A549 (cell line): ENCODE data around the gene SMIM38. TPM values are rescaled to one million over a fixed set of nuclear protein-coding genes. Genes with fewer than 3 reads are reported as not detected.

Experiments
- ATAC-seq, 2 experiments: fragments of 200-7000 bp in 1 of 2; fragments of >200 bp in 1 of 2; cut with Nextera tagmentation in 1 of 2; cut with Tn5 transposase in 1 of 2; 3 replicates each; pipeline versions ENCODE4 v1.8.0 to v1.9.1; 2018 to 2020; ENCODE audit warnings: mild to moderate bottlenecking in 1 of 2, moderate library complexity in 1 of 2
- CTCF ChIA-PET: fragments of 300-600 bp; sonication (Branson Sonifier 250); formaldehyde crosslinking; extraction: SDS; loops from one replicate; lab custom pipeline; 2021; ENCODE audit warnings: antibody characterized with exemption, inconsistent platforms; lab: Yijun Ruan, JAX
- POLR2A ChIA-PET: fragments of 350-600 bp; formaldehyde crosslinking; extraction: SDS; loops from one replicate; lab custom pipeline; 2021; ENCODE audit warnings: antibody characterized with exemption, inconsistent platforms; lab: Yijun Ruan, JAX
- DNase-seq, 2 experiments: peaks; one replicate each; pipeline versions ENCODE4 v3.0.0 to v3.0.0-alpha.2; 2011 to 2016; ENCODE audit warnings: low read depth in 1 of 2, low spot score in 1 of 2
- FAIRE-seq: peaks from 2 replicates; lab custom pipeline; 2011; peaks lifted over from hg19 to GRCh38; lab: Jason Lieb, UNC
- H3K27ac ChIP-seq, 2 experiments: fragments of >200 bp; sonication (Bioruptor Twin); formaldehyde crosslinking; 3 replicates each; pipeline ENCODE4 v1.5.1; 2016 to 2017
- H3K4me1 ChIP-seq: fragments of >200 bp; sonication (Bioruptor Twin); formaldehyde crosslinking; 3 replicates; pipeline ENCODE4 v1.6.1; 2016
- H3K4me2 ChIP-seq: fragments of >200 bp; sonication (Bioruptor Twin); formaldehyde crosslinking; 3 replicates; pipeline ENCODE4 v1.6.1; 2016
- H3K4me3 ChIP-seq: fragments of >200 bp; sonication (Bioruptor Twin); formaldehyde crosslinking; 3 replicates; pipeline ENCODE4 v1.5.1; 2016
- H3K9me3 ChIP-seq: fragments of >200 bp; sonication (Bioruptor Twin); formaldehyde crosslinking; 3 replicates; pipeline ENCODE4 v1.6.1; 2016
- ATOH8 ChIP-seq: fragments of 250-450 bp; sonication (Bioruptor Pico); IDR thresholded peaks from 2 replicates; pipeline ENCODE4 v1.5.0; 2020; ENCODE audit warnings: low read depth, mild to moderate bottlenecking, moderate library complexity
- BHLHE40 ChIP-seq: IDR thresholded peaks from 2 replicates; pipeline ENCODE4 v1.6.1; 2012; ENCODE audit warnings: low read depth, low read length, inconsistent platforms
- CBX8 ChIP-seq: fragments of 200-600 bp; sonication (generic); IDR thresholded peaks from 2 replicates; pipeline ENCODE4 v1.6.1; 2016
- CHD4 ChIP-seq: fragments of 200-600 bp; sonication (generic); IDR thresholded peaks from 2 replicates; pipeline ENCODE4 v1.6.1; 2016; ENCODE audit warnings: antibody characterized with exemption, mild to moderate bottlenecking, borderline replicate concordance
- EHMT2 ChIP-seq: fragments of 200-600 bp; sonication (generic); IDR thresholded peaks from 2 replicates; pipeline ENCODE4 v1.6.1; 2016; ENCODE audit warnings: antibody characterized with exemption, low read depth, mild to moderate bottlenecking, moderate library complexity
- FOSB ChIP-seq: fragments of 250-450 bp; sonication (Bioruptor Pico); IDR thresholded peaks from 2 replicates; pipeline ENCODE4 v1.5.0; 2020; ENCODE audit warnings: mild to moderate bottlenecking, moderate library complexity
- FOSL2 ChIP-seq, 2 experiments: fragments of 450-650 bp in 1 of 2; fragments of >200 bp in 1 of 2; sonication (Bioruptor Twin) in 1 of 2; formaldehyde crosslinking; IDR thresholded peaks; 2 replicates each; pipeline versions ENCODE4 v1.5.0 to v1.6.1; 2016 to 2020; ENCODE audit warnings: mild to moderate bottlenecking in 1 of 2, moderate library complexity in 1 of 2
- HES2 ChIP-seq: fragments of >200 bp; sonication (Bioruptor Twin); formaldehyde crosslinking; IDR thresholded peaks from 2 replicates; pipeline ENCODE4 v1.6.1; 2016
- HEYL ChIP-seq: fragments of 250-450 bp; sonication (Bioruptor Pico); IDR thresholded peaks from 2 replicates; pipeline ENCODE4 v1.8.0; 2021; ENCODE audit warnings: mild to moderate bottlenecking, moderate library complexity
- HMGXB4 ChIP-seq: fragments of 250-450 bp; sonication (Bioruptor Pico); IDR thresholded peaks from 2 replicates; pipeline ENCODE4 v1.5.0; 2021; ENCODE audit warnings: mild to moderate bottlenecking, moderate library complexity, borderline replicate concordance
- MYC ChIP-seq: IDR thresholded peaks from 2 replicates; pipeline ENCODE4 v1.6.1; 2012; ENCODE audit warnings: mild to moderate bottlenecking, inconsistent platforms, low read length, improper control_type of control experiment, borderline replicate concordance
- NFE2L2 ChIP-seq: fragments of 150-350 bp; conservative IDR thresholded peaks from 2 replicates; pipeline ENCODE4 v1.6.1; 2014; ENCODE audit warnings: low read length
- NR3C1 ChIP-seq: fragments of >200 bp; sonication (Bioruptor Twin); formaldehyde crosslinking; IDR thresholded peaks from 3 replicates; pipeline ENCODE4 v1.6.1; 2017
- PBX3 ChIP-seq: IDR thresholded peaks from 2 replicates; pipeline ENCODE4 v1.6.1; 2012
- POLR2AphosphoS2 ChIP-seq: conservative IDR thresholded peaks from 2 replicates; pipeline ENCODE4 v1.6.1; 2012; ENCODE audit warnings: low read length, improper control_type of control experiment, inconsistent platforms
- RCOR1 ChIP-seq: fragments of 150-350 bp; IDR thresholded peaks from 2 replicates; pipeline ENCODE4 v1.6.1; 2014; ENCODE audit warnings: antibody characterized with exemption, low read length, low read depth
- ZSCAN20 ChIP-seq: fragments of 250-450 bp; sonication (Bioruptor Pico); IDR thresholded peaks from 2 replicates; pipeline ENCODE4 v1.8.0; 2022; ENCODE audit warnings: mild to moderate bottlenecking, moderate library complexity
- WGBS: methylation state at CpG from one replicate; pipeline ENCODE4 v1.1.6; 2017; ENCODE audit errors: missing lambda C conversion rate; 5-methylcytosine and 5-hydroxymethylcytosine counted together
- polyA plus RNA-seq, 4 experiments: library from polyadenylated mRNA; depleted of rRNA in 3 of 4; stranded (reverse); fragments of >200 nt; fragmentation: RNase III in 1 of 4; extraction: RNeasy Plus Mini Kit Qiagen cat#74134 plus additional on column Dnase treatment in 1 of 4; gene quantifications; 2 replicates in 3 of 4; 3 replicates in 1 of 4; pipeline ENCODE4 v1.2.3, GENCODE V29; 2011 to 2017

Gene SMIM38
- polyA plus RNA-seq, 2 of the 4 experiments (the other 2 are of a cell fraction): 0.05 to 0.08 TPM

GRCh38 chr11:69162505-69162904, 6.8 kb downstream of the SMIM38 start:
- CTCF ChIA-PET: no interaction called here
- peaks cover 15% of the 10 kb centered on the region for H3K4me1 ChIP-seq
- TF ChIP-seq MYC: no peak
- TF ChIP-seq ATOH8: no peak
- no peak for TF ChIP-seq HMGXB4 (CRISPR knock-in tag)
- TF ChIP-seq HES2: no peak
- TF ChIP-seq PBX3: no peak
- TF ChIP-seq POLR2AphosphoS2: no peak
- no peak for TF ChIP-seq FOSB (CRISPR knock-in tag)
- no peak for TF ChIP-seq NR3C1
- TF ChIP-seq EHMT2: no peak
- TF ChIP-seq ZSCAN20: no peak
- TF ChIP-seq CBX8: no peak
- TF ChIP-seq FOSL2 (IDR thresholded peaks at IDR 0.05): no peak
- no peak for TF ChIP-seq FOSL2 (CRISPR knock-in tag; IDR thresholded peaks at IDR 0.05)
- TF ChIP-seq HEYL (CRISPR knock-in tag): no peak
- DNase-seq: no peak
- FAIRE-seq: no peak
- H3K9me3 ChIP-seq: peaks cover 3% of the 10 kb centered on the region; the same call in 1 of the 3 replicates
- POLR2A ChIA-PET: no interaction called here
- ATAC-seq: no peak
- no peak overlapping the region for H3K27ac ChIP-seq
- H3K4me3 ChIP-seq: no peak overlapping the region
- H3K4me2 ChIP-seq: no peak overlapping the region

- Histone ChIP-seq H3K27ac (no peak overlapping the region), H3K4me2 (no peak overlapping the region), H3K9me3 (peaks cover 3% of the 10 kb centered on the region; the same call in 1 of the 3 replicates), H3K4me1 (peaks cover 25% of the 10 kb centered on the region), H3K4me3 (no peak overlapping the region)
- no peak for FAIRE-seq
- TF ChIP-seq NFE2L2 (no peak), EHMT2 (no peak)
- CTCF ChIA-PET: no interaction called here
- no peak for DNase-seq
- WGBS: 85% methylated on average over 1 of the region's 1 CpG
- no peak for ATAC-seq
- POLR2A ChIA-PET: no interaction called here
Measured at GRCh38 chr11:69163842-69164241, 8.1 kb downstream of the SMIM38 start.

DNA sequence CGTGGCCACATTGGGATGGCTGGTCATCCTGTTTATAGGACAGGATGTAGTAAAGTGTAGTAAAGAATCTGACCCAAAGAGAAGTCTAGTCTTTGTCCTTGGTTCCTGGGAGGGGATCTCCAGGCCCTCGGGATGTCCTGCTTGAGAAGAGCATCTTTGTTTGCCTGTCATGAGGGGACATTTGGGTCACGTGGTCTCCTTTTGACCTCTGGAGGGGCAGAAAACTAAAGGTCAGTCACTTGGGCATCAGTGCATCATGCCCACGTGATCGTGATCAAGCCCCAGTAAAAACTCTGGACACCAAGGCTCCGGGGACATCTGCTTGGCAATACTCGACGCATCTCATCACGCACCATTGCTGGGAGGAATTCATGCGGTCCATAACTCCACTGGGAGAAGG, 9.1 kb downstream of the SMIM38 start:
- no peak overlapping the region for H3K27ac ChIP-seq
- ATAC-seq: no peak
- no peak overlapping the region for H3K4me2 ChIP-seq
- H3K4me3 ChIP-seq: no peak overlapping the region
- peaks cover 25% of the 10 kb centered on the region for H3K4me1 ChIP-seq
- ChIA-PET POLR2A (no interaction called here), CTCF (no interaction called here)
- DNase-seq: no peak
- H3K9me3 ChIP-seq: peaks cover 3% of the 10 kb centered on the region; the same call in 1 of the 3 replicates
- no peak for FAIRE-seq
- TF ChIP-seq RCOR1 (no peak), BHLHE40 (no peak), HMGXB4 (CRISPR knock-in tag) (no peak), CHD4 (no peak), CBX8 (no peak), ATOH8 (no peak)
- 75% methylated on average over 10 of the region's 10 CpGs for WGBS
